Lower leg skin (tissue), 4 donors: ENCODE measurements around the gene SERPINI1. TPM values are rescaled to one million over a fixed set of nuclear protein-coding genes. Genes with fewer than 3 reads are reported as not detected.

Source experiments
- DNase-seq, 2 donors: peaks; one replicate each; pipeline ENCODE4 v3.0.0-alpha.2; 2019; ENCODE audit warnings: low spot score in 2 of 2
- H3K4me3 ChIP-seq: fragments of 200-600 bp; sonication (generic); 2 replicates; pipeline ENCODE4 v1.5.1; 2017; ENCODE audit warnings: mild to moderate bottlenecking, low read depth; ENCODE audit not compliant: poor library complexity, severe bottlenecking
- POLR2A ChIP-seq, 2 donors: fragments of 450-650 bp; IDR thresholded peaks; one replicate each; pipeline ENCODE4 v1.6.1; 2016 to 2017; ENCODE audit warnings: antibody characterized with exemption in 2 of 2, mild to moderate bottlenecking in 1 of 2, moderate library complexity in 1 of 2
- WGBS, 2 donors: methylation state at CpG; one replicate each; pipeline ENCODE4 v1.1.5; 2018; 5-methylcytosine and 5-hydroxymethylcytosine counted together
- intact Hi-C: fragments of 100-400 bp; cut with DNase I; formaldehyde crosslinking; loops from one replicate; pipeline ENCODE4 v1.15.0; 2023; ENCODE audit warnings: low total_unique reads
- total RNA-seq, 4 donors: library from RNA; depleted of rRNA; stranded (reverse); fragments of >200 nt; gene quantifications; one replicate each; pipeline ENCODE4 v1.1.0, GENCODE V29; 2016
- TF ChIP-seq, protein P1 (sequence below), 3 donors: fragments of 450-650 bp; IDR thresholded peaks; one replicate each; pipeline ENCODE4 v1.5.1; 2016; ENCODE audit warnings: antibody characterized with exemption in 3 of 3, mild to moderate bottlenecking in 3 of 3, moderate library complexity in 2 of 3

Gene SERPINI1
- total RNA-seq, 4 donors from 2014 or later, result 0.42 to 6.2 (median 2.3) TPM

- TF ChIP-seq, protein P1, sequence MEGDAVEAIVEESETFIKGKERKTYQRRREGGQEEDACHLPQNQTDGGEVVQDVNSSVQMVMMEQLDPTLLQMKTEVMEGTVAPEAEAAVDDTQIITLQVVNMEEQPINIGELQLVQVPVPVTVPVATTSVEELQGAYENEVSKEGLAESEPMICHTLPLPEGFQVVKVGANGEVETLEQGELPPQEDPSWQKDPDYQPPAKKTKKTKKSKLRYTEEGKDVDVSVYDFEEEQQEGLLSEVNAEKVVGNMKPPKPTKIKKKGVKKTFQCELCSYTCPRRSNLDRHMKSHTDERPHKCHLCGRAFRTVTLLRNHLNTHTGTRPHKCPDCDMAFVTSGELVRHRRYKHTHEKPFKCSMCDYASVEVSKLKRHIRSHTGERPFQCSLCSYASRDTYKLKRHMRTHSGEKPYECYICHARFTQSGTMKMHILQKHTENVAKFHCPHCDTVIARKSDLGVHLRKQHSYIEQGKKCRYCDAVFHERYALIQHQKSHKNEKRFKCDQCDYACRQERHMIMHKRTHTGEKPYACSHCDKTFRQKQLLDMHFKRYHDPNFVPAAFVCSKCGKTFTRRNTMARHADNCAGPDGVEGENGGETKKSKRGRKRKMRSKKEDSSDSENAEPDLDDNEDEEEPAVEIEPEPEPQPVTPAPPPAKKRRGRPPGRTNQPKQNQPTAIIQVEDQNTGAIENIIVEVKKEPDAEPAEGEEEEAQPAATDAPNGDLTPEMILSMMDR (IDR thresholded peaks at IDR 0.05), result no peak
- no peak for TF ChIP-seq POLR2A (IDR thresholded peaks at IDR 0.05)
Observed at GRCh38 chr3:167736264-167736787, 805 bp downstream of the SERPINI1 start.

GRCh38 chr3:167736997-167737396 lies 1.5 kb downstream of the SERPINI1 start:
- H3K4me3 ChIP-seq, result no peak overlapping the region
- intact Hi-C loops, result no loop called here
- WGBS, 2 donors, result 88 to 89% methylated on average over 2 of the region's 2 CpGs
- DNase-seq, result no peak
- TF ChIP-seq POLR2A (IDR thresholded peaks at IDR 0.05), result no peak
- TF ChIP-seq, protein P1 (IDR thresholded peaks at IDR 0.05), result no peak

More at GRCh38 chr3:167736264-167736787, 805 bp downstream of the SERPINI1 start:
- intact Hi-C loops, result no loop called here
- H3K4me3 ChIP-seq, result no peak overlapping the region
- no peak for DNase-seq
- WGBS, 2 donors, result 16 to 17% methylated on average over 7 of the region's 7 CpGs

- DNase-seq, result no peak
- no peak for TF ChIP-seq POLR2A (IDR thresholded peaks at IDR 0.05)
- TF ChIP-seq, protein P1 (IDR thresholded peaks at IDR 0.05), result no peak
- H3K4me3 ChIP-seq, result no peak overlapping the region
- intact Hi-C loops, result no loop called here
- WGBS, 2 donors, result 82 to 85% methylated on average over 2 of the region's 2 CpGs
Observed at GRCh38 chr3:167738037-167738436, 2.5 kb downstream of the SERPINI1 start.

GRCh38 chr3:167739190-167739810 lies 3.8 kb downstream of the SERPINI1 start:
- intact Hi-C loops, result no loop called here
- DNase-seq, result no peak
- TF ChIP-seq, protein P1 (IDR thresholded peaks at IDR 0.05), result no peak
- no peak for TF ChIP-seq POLR2A (IDR thresholded peaks at IDR 0.05)
- WGBS, 2 donors, result 95 to 96% methylated on average over 4 of the region's 4 CpGs
- no peak overlapping the region for H3K4me3 ChIP-seq

DNA sequence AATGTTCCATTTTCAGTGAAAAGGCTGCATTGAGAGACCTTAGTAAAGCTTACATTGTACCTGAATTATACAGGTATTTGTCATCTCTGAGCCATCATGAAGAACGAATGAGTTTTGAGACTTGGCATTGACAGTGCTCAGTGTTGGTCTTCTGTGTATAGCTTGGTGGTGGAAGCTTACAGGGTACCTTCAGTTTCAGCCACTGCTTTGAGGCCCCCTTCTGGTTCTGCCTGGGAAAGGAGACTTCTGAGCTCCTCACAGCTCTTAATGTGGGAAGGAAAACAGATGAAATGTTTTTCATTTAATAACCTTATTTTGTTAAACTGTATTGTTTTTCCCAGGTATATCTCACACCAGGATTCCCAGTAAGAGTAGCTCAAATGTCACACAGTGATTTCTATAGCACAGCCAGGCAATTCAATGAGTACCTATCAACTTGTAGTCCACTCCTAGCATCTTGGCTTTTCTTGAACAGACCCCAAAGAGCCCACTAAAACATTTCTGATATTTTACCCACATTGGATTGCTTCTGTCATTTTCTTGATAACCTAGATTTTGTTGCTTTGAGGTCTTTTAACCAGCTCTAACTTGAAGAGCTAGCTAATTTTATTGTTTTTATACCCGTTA lies 5.6 kb downstream of the SERPINI1 start:
- 71 to 81% methylated on average over 2 of the region's 2 CpGs for WGBS, 2 donors
- no peak for DNase-seq
- intact Hi-C loops, result no loop called here

More for the DNA sequence above, 5.6 kb downstream of the SERPINI1 start:
- no peak overlapping the region for H3K4me3 ChIP-seq
- no peak for TF ChIP-seq POLR2A (IDR thresholded peaks at IDR 0.05)
- TF ChIP-seq, protein P1 (IDR thresholded peaks at IDR 0.05), result no peak
